Measurements from ENCODE around the gene THSD7A.

THSD7A gene

GRCh38 chr7:11601761-11602160 is 230.2 kb downstream of the THSD7A start:
- no peak overlapping the region for H3K4me3 ChIP-seq (ENCODE audit: low read length)
- no peak for DNase-seq (ENCODE audit: low read depth)
- TF ChIP-seq CTCF (conservative IDR thresholded peaks at IDR 0.05; ENCODE audit: low read depth, low read length): no peak

- no peak overlapping the region for H3K4me3 ChIP-seq (ENCODE audit: low read length)
- no peak for DNase-seq (ENCODE audit: low read depth)
- TF ChIP-seq CTCF (conservative IDR thresholded peaks at IDR 0.05; ENCODE audit: low read depth, low read length): no peak
These were observed 238.7 kb downstream of the THSD7A start for GRCh38 chr7:11593322-11593721.

GRCh38 chr7:11592699-11593098 is 239.3 kb downstream of the THSD7A start:
- no peak for DNase-seq (ENCODE audit: low read depth)
- TF ChIP-seq CTCF (conservative IDR thresholded peaks at IDR 0.05; ENCODE audit: low read depth, low read length): no peak
- no peak overlapping the region for H3K4me3 ChIP-seq (ENCODE audit: low read length)

GRCh38 chr7:11591943-11592342 is 240.1 kb downstream of the THSD7A start:
- DNase-seq (ENCODE audit: low read depth): no peak
- no peak for TF ChIP-seq CTCF (conservative IDR thresholded peaks at IDR 0.05; ENCODE audit: low read depth, low read length)

GRCh38 chr7:11591055-11591633 is 240.9 kb downstream of the THSD7A start:
- TF ChIP-seq CTCF (conservative IDR thresholded peaks at IDR 0.05; ENCODE audit: low read depth, low read length): no peak
- H3K4me3 ChIP-seq (ENCODE audit: low read length): no peak overlapping the region
- no peak for DNase-seq (ENCODE audit: low read depth)

More at GRCh38 chr7:11591943-11592342, 240.1 kb downstream of the THSD7A start:
- H3K4me3 ChIP-seq (ENCODE audit: low read length): no peak overlapping the region

GRCh38 chr7:11589251-11589650 is 242.7 kb downstream of the THSD7A start:
- H3K4me3 ChIP-seq (ENCODE audit: low read length): no peak overlapping the region
- no peak for TF ChIP-seq CTCF (conservative IDR thresholded peaks at IDR 0.05; ENCODE audit: low read depth, low read length)
- no peak for DNase-seq (ENCODE audit: low read depth)

GRCh38 chr7:11587814-11588213 is 244.2 kb downstream of the THSD7A start:
- DNase-seq (ENCODE audit: low read depth): no peak
- H3K4me3 ChIP-seq (ENCODE audit: low read length): no peak overlapping the region
- no peak for TF ChIP-seq CTCF (conservative IDR thresholded peaks at IDR 0.05; ENCODE audit: low read depth, low read length)

Measured in retinal pigment epithelial cell (primary cell).